ENCODE data around the gene ENDOD1. TPM values are rescaled to one million over a fixed set of nuclear protein-coding genes. Genes with fewer than 3 reads are reported as not detected.

Gene ENDOD1
- total RNA-seq, 1 donor from 2014 or later, result 29.8 TPM

DNA sequence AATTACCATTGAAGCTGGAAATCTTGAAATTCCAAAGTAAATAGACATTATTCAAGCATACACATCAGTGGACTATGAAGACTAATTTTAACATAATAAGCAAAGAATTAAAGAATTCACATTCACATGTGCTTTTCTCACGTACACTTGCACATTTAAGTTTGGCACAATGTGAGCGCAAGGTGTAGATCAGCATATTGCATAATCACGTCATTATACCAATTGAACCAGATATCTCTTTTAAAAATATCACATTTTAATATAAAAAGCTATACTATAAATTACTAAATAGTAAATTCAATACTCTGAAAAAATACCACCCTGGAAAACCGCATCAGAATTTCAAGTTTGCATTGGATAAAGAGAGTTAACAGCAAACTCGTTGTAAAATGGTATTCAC, 80.6 kb downstream of the ENDOD1 start:
- no peaks in the 10 kb centered on the region for H3K27me3 ChIP-seq (ENCODE audit: insufficient read depth, low read length)
- H3K4me2 ChIP-seq (ENCODE audit: low read length), result no peak overlapping the region
- no peak overlapping the region for H2AFZ ChIP-seq (ENCODE audit: low read depth, low read length)
- no peaks in the 10 kb centered on the region for H3K4me1 ChIP-seq (ENCODE audit: insufficient read depth, low read length)
- no peaks in the 10 kb centered on the region for H3K9me3 Mint-ChIP-seq (ENCODE audit: unreplicated experiment)
- no peaks in the 10 kb centered on the region for H3K9me3 ChIP-seq (ENCODE audit: insufficient read depth, low read depth, low read length)
- H3K4me1 Mint-ChIP-seq (ENCODE audit: low read depth, unreplicated experiment), result no peaks in the 10 kb centered on the region
- TF ChIP-seq CTCF (IDR thresholded peaks at IDR 0.05; ENCODE audit: insufficient read depth, low read depth, low read length), result no peak
- TF ChIP-seq EZH2 (IDR thresholded peaks at IDR 0.05; ENCODE audit: insufficient read depth, low read length), result no peak
- no peak overlapping the region for H3K27ac ChIP-seq (ENCODE audit: low read depth, low read length)
- H3K9ac ChIP-seq (ENCODE audit: low read length), result no peak overlapping the region
- no peaks in the 10 kb centered on the region for H4K20me1 ChIP-seq (ENCODE audit: insufficient read depth, low read length)
- H3K4me3 ChIP-seq (ENCODE audit: insufficient read depth, low read depth, low read length), result no peak overlapping the region
- no peaks in the 10 kb centered on the region for H3K36me3 ChIP-seq (ENCODE audit: insufficient read depth, low read length)
- no peak overlapping the region for H3K4me3 Mint-ChIP-seq (ENCODE audit: unreplicated experiment)
- H3K27ac Mint-ChIP-seq (ENCODE audit: unreplicated experiment), result no peak overlapping the region
- no peaks in the 10 kb centered on the region for H3K27me3 Mint-ChIP-seq (ENCODE audit: low read depth, unreplicated experiment)
- peaks cover 5% of the 10 kb centered on the region for H3K36me3 Mint-ChIP-seq (ENCODE audit: low read depth, unreplicated experiment)
- DNase-seq (ENCODE audit: low read depth), result no peak
- no peaks in the 10 kb centered on the region for H3K79me2 ChIP-seq (ENCODE audit: insufficient read depth, low read length)
- no peak for FAIRE-seq

DNA sequence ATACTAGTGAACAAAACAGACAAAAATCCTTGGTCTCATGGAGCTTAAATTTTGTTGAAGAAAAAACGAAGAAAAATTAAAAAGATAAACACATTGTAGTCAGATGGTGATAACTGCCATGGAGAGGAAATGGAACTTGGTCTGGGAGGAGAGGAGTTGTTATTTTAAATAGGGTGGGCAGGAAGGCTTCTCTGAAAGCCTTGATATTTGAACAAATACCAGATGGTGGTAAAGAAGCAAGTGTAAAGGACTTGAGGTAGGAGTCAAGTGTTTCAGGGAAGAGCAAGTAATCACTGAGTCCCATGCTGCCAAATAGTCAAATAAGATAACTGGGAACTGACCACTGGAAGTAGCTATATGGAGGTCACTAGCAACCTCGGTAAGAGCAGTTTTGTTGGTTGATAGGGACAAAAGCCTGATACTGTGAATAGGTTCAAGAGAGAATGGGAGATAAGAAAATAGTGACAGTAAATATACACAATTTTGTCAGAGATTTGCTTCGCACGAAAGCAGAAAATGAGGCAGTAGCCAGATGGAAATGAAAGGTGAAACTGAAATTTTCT, 86.3 kb downstream of the ENDOD1 start:
- H3K4me1 ChIP-seq (ENCODE audit: insufficient read depth, low read length), result no peaks in the 10 kb centered on the region
- Mint-ChIP-seq H3K9me3 (ENCODE audit: unreplicated experiment) (no peaks in the 10 kb centered on the region), H3K27ac (ENCODE audit: unreplicated experiment) (no peak overlapping the region), H3K4me3 (ENCODE audit: unreplicated experiment) (no peak overlapping the region), H3K27me3 (ENCODE audit: low read depth, unreplicated experiment) (no peaks in the 10 kb centered on the region), H3K36me3 (ENCODE audit: low read depth, unreplicated experiment) (peaks cover 4% of the 10 kb centered on the region), H3K4me1 (ENCODE audit: low read depth, unreplicated experiment) (no peaks in the 10 kb centered on the region)
- no peak overlapping the region for H2AFZ ChIP-seq (ENCODE audit: low read depth, low read length)
- H3K9ac ChIP-seq (ENCODE audit: low read length), result no peak overlapping the region
- no peaks in the 10 kb centered on the region for H3K79me2 ChIP-seq (ENCODE audit: insufficient read depth, low read length)
- FAIRE-seq (no peak), DNase-seq (ENCODE audit: low read depth) (no peak)
- no peaks in the 10 kb centered on the region for H3K36me3 ChIP-seq (ENCODE audit: insufficient read depth, low read length)
- TF ChIP-seq EZH2 (IDR thresholded peaks at IDR 0.05; ENCODE audit: insufficient read depth, low read length) (no peak), CTCF (IDR thresholded peaks at IDR 0.05; ENCODE audit: insufficient read depth, low read depth, low read length) (no peak)
- no peak overlapping the region for H3K4me3 ChIP-seq (ENCODE audit: insufficient read depth, low read depth, low read length)
- no peaks in the 10 kb centered on the region for H4K20me1 ChIP-seq (ENCODE audit: insufficient read depth, low read length)
- no peaks in the 10 kb centered on the region for H3K27me3 ChIP-seq (ENCODE audit: insufficient read depth, low read length)
- no peak overlapping the region for H3K27ac ChIP-seq (ENCODE audit: low read depth, low read length)
- no peaks in the 10 kb centered on the region for H3K9me3 ChIP-seq (ENCODE audit: insufficient read depth, low read depth, low read length)
- no peak overlapping the region for H3K4me2 ChIP-seq (ENCODE audit: low read length)

Other genes with a start within 250 kb of the ENDOD1 start
- 53.5 and 59.2 TPM in 2 replicates for gene CWC15, start 116.3 kb upstream of the ENDOD1 start, total RNA-seq
- gene KDM4D, start 116.1 kb upstream of the ENDOD1 start, total RNA-seq, result 0.72 and 0.93 TPM in 2 replicates
- gene KDM4E, start 64.6 kb upstream of the ENDOD1 start, total RNA-seq, result 0.41 TPM in 1 of 2 replicates, not detected in the other
- gene KDM4F, start 40.4 kb upstream of the ENDOD1 start, total RNA-seq, result not detected in 2 replicates
- gene SRSF8, start 22.9 kb upstream of the ENDOD1 start, total RNA-seq, result 41.6 and 47.5 TPM in 2 replicates
- gene SESN3, start 141.4 kb downstream of the ENDOD1 start, total RNA-seq, result 85.6 and 98.1 TPM in 2 replicates

All from astrocyte (in vitro differentiated cells and primary cell).